PC-3 (cell line): Measurements from ENCODE around the gene TENM4. TPM values are rescaled to one million over a fixed set of nuclear protein-coding genes. Genes with fewer than 3 reads are reported as not detected.

ENCODE experiments used
- ATAC-seq: fragments of 200-7000 bp; cut with Tn5 transposase; 2 replicates; pipeline ENCODE4 v1.9.1; 2020; ENCODE audit warnings: mild to moderate bottlenecking, moderate library complexity
- BruUV-seq: library from RNA; stranded (reverse); fragments of 400-500 nt; replicated peaks from 2 replicates; lab custom pipeline; 2021; lab: Mats Ljungman, UMichigan
- CTCF ChIA-PET: fragments of 300-600 bp; sonication (Branson Sonifier 250); formaldehyde crosslinking; loops from one replicate; lab custom pipeline; 2022; ENCODE audit warnings: antibody characterized with exemption; lab: Charles Lee
- POLR2A ChIA-PET: fragments of 300-600 bp; sonication (Branson Sonifier 250); formaldehyde crosslinking; loops from one replicate; lab custom pipeline; 2022; ENCODE audit warnings: antibody characterized with exemption; ENCODE audit not compliant: unreplicated experiment; lab: Charles Lee
- DNase-seq: peaks from one replicate; pipeline ENCODE4 v3.0.0-alpha.2; 2015
- H2AFZ ChIP-seq: fragments of 300-600 bp; sonication (generic); 2 replicates; pipeline ENCODE4 v1.6.0; 2016; ENCODE audit warnings: antibody characterized with exemption, low read length
- H3F3A ChIP-seq: fragments of 300-600 bp; sonication (generic); one replicate; pipeline ENCODE4 v1.6.0; 2017; ENCODE audit warnings: antibody characterized with exemption, low read length, control low read depth, mild to moderate bottlenecking; ENCODE audit not compliant: unreplicated experiment
- H3K27ac ChIP-seq: fragments of 300-600 bp; sonication (generic); 2 replicates; pipeline ENCODE4 v1.5.1; 2016; ENCODE audit warnings: mild to moderate bottlenecking, low read length
- H3K27me3 ChIP-seq: fragments of 300-600 bp; sonication (generic); 2 replicates; pipeline ENCODE4 v1.6.1; 2016; ENCODE audit warnings: low read length, mixed read lengths
- H3K36me3 ChIP-seq: fragments of 300-600 bp; sonication (generic); 2 replicates; pipeline ENCODE4 v1.6.1; 2016; ENCODE audit warnings: low read depth, mixed run types, low read length, mixed read lengths
- H3K4me1 ChIP-seq: fragments of 300-600 bp; sonication (generic); 2 replicates; pipeline ENCODE4 v1.5.1; 2016; ENCODE audit warnings: low read length; ENCODE audit not compliant: insufficient read depth
- H3K4me2 ChIP-seq: fragments of 300-600 bp; sonication (generic); 2 replicates; pipeline ENCODE4 v1.6.0; 2016; ENCODE audit warnings: low read length
- H3K4me3 ChIP-seq: fragments of 300-600 bp; sonication (generic); 2 replicates; pipeline ENCODE4 v1.5.1; 2016; ENCODE audit warnings: mild to moderate bottlenecking, low read length, mixed read lengths
- H3K79me2 ChIP-seq: fragments of 300-600 bp; sonication (generic); 2 replicates; pipeline ENCODE4 v1.6.1; 2017; ENCODE audit warnings: low read length, mixed read lengths
- H3K9ac ChIP-seq: fragments of 300-600 bp; sonication (generic); 2 replicates; pipeline ENCODE4 v1.6.0; 2016; ENCODE audit warnings: mild to moderate bottlenecking, low read length
- H3K9me2 ChIP-seq: fragments of 300-600 bp; sonication (generic); replicated peaks from 2 replicates; pipeline ENCODE4 v1.6.1; 2016; ENCODE audit warnings: mixed run types, low read length, mixed read lengths
- H3K9me3 ChIP-seq: fragments of 300-600 bp; sonication (generic); 2 replicates; pipeline ENCODE4 v1.6.1; 2016; ENCODE audit warnings: low read length, mixed read lengths
- H4K20me1 ChIP-seq: fragments of 300-600 bp; sonication (generic); 2 replicates; pipeline ENCODE4 v1.6.1; 2016; ENCODE audit warnings: low read length, mixed read lengths
- EZH2 ChIP-seq: fragments of 300-600 bp; sonication (generic); IDR thresholded peaks from one replicate; pipeline ENCODE4 v1.6.1; 2017; ENCODE audit warnings: antibody characterized with exemption, mild to moderate bottlenecking, low read length; ENCODE audit not compliant: unreplicated experiment
- EZH2phosphoT487 ChIP-seq: fragments of 300-600 bp; sonication (generic); IDR thresholded peaks from 2 replicates; pipeline ENCODE4 v1.6.1; 2018; ENCODE audit warnings: mild to moderate bottlenecking, antibody characterized with exemption, low read length, borderline replicate concordance
- intact Hi-C: fragments of 100-400 bp; cut with micrococcal nuclease; formaldehyde crosslinking; loops from 2 replicates; pipeline ENCODE4 v1.9.0; 2023
- total RNA-seq: library from RNA; depleted of rRNA; stranded (reverse); fragments of >200 nt; gene quantifications from 2 replicates; pipeline ENCODE4 v1.2.3, GENCODE V29; 2014
- TF ChIP-seq, protein P1 (sequence below): fragments of 300-600 bp; sonication (generic); conservative IDR thresholded peaks from 2 replicates; pipeline ENCODE4 v1.5.1; 2017; ENCODE audit warnings: antibody characterized with exemption, low read depth, mild to moderate bottlenecking, low read length

TENM4 gene
- total RNA-seq, 1 experiment from 2014 or later, result 19.7 TPM

DNA sequence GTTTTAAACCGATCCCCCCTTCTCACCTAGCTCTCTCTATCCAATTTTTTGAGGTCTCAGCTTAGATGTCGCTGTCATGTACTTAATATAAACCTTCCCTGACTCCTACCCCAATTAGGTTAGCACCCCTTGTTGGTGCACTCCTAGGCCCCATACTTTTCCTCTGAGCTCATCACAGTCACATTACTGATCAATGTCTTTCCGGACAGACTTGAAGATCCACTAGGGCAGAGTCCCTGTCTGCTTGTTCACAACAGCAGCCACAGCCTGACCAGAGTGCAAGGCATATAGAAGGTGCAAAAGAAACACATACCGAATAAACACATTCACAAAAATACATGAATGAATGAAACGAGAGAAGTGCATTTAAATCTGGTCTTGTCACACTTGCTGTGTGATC is 605.2 kb downstream of the TENM4 start:
- TF ChIP-seq EZH2 (no peak), EZH2phosphoT487 (no peak)
- TF ChIP-seq, protein P1, sequence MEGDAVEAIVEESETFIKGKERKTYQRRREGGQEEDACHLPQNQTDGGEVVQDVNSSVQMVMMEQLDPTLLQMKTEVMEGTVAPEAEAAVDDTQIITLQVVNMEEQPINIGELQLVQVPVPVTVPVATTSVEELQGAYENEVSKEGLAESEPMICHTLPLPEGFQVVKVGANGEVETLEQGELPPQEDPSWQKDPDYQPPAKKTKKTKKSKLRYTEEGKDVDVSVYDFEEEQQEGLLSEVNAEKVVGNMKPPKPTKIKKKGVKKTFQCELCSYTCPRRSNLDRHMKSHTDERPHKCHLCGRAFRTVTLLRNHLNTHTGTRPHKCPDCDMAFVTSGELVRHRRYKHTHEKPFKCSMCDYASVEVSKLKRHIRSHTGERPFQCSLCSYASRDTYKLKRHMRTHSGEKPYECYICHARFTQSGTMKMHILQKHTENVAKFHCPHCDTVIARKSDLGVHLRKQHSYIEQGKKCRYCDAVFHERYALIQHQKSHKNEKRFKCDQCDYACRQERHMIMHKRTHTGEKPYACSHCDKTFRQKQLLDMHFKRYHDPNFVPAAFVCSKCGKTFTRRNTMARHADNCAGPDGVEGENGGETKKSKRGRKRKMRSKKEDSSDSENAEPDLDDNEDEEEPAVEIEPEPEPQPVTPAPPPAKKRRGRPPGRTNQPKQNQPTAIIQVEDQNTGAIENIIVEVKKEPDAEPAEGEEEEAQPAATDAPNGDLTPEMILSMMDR, result no peak
- no peaks in the 10 kb centered on the region for H3K79me2 ChIP-seq
- BruUV-seq, result no TSS peak
- H3K36me3 ChIP-seq, result no peaks in the 10 kb centered on the region
- no peak overlapping the region for H2AFZ ChIP-seq
- intact Hi-C loops, result no loop called here
- H4K20me1 ChIP-seq, result no peaks in the 10 kb centered on the region
- ATAC-seq, result no peak
- no peak overlapping the region for H3K4me3 ChIP-seq
- H3K27me3 ChIP-seq, result no peaks in the 10 kb centered on the region
- no peak overlapping the region for H3K4me2 ChIP-seq
- peaks cover 20% of the 10 kb centered on the region for H3K4me1 ChIP-seq
- H3K9me2 ChIP-seq, result no peaks in the 10 kb centered on the region
- CTCF ChIA-PET, result no interaction called here
- DNase-seq, result peak; percentile 20
- no peaks in the 10 kb centered on the region for H3K9me3 ChIP-seq
- POLR2A ChIA-PET, result interaction anchor here (0.5 kb wide), 1 partner anchor 14 kb away, joined by 4 read pairs; no protein-coding TSS in a partner anchor
- no peak overlapping the region for H3K27ac ChIP-seq
- H3F3A ChIP-seq, result no peaks in the 10 kb centered on the region
- H3K9ac ChIP-seq, result no peak overlapping the region

DNA sequence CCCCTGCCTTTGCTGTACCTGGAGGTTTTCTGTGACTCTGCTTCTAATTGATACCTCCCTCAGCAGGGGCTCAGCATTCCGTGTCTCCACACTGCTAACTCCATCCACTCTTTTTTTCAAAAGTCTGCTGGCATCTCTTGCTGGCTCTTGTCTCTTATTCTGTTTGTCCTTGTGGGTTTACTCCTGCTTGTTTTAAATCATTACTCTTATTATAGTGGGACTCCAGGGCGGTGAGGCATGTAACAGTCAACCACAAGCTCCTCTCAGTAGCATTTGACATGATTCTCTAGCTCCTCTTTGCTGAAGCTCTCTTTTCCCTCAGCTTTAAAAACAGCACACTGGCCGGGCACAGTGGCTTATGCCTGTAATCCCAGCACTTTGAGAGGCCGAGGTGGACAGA is 605.9 kb downstream of the TENM4 start:
- Histone ChIP-seq H3K27me3 (no peaks in the 10 kb centered on the region), H3K27ac (no peak overlapping the region), H4K20me1 (no peaks in the 10 kb centered on the region), H3F3A (no peaks in the 10 kb centered on the region), H2AFZ (no peak overlapping the region), H3K4me2 (no peak overlapping the region), H3K4me1 (peaks cover 20% of the 10 kb centered on the region), H3K9ac (no peak overlapping the region), H3K9me3 (no peaks in the 10 kb centered on the region), H3K9me2 (no peaks in the 10 kb centered on the region), H3K4me3 (no peak overlapping the region), H3K79me2 (no peaks in the 10 kb centered on the region), H3K36me3 (no peaks in the 10 kb centered on the region)
- DNase-seq (no peak), ATAC-seq (no peak)
- no TSS peak for BruUV-seq
- intact Hi-C loops, result no loop called here
- ChIA-PET POLR2A (no interaction called here), CTCF (no interaction called here)
- TF ChIP-seq EZH2 (no peak), EZH2phosphoT487 (no peak)
- TF ChIP-seq, protein P1, result no peak

DNA sequence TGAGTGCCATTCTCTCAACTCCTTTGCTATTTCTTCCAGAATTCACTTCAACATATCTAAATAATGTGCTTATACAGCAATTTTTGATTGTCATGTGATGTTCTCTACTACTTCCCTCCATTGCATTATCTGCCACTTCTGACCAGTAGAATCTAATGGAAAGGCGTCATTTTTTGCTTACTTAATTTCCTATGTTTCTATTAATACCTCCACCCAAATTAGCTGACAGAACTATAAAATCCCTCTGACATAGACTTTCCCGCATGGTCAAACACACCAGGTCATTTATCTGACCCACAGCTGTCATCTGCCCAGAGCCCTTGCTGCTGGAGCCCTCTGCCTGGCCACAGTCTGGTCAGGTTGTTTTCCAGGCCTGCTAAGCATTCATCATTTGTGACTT is 607.6 kb downstream of the TENM4 start:
- intact Hi-C loops, result no loop called here
- TF ChIP-seq, protein P1, result no peak
- no peak for TF ChIP-seq EZH2
- TF ChIP-seq EZH2phosphoT487, result no peak
- no TSS peak for BruUV-seq

More for the DNA sequence above, 607.6 kb downstream of the TENM4 start:
- H3K4me2 ChIP-seq, result no peak overlapping the region
- peaks cover 9% of the 10 kb centered on the region for H3K4me1 ChIP-seq
- H2AFZ ChIP-seq, result no peak overlapping the region
- no peaks in the 10 kb centered on the region for H3K79me2 ChIP-seq
- no peaks in the 10 kb centered on the region for H3K27me3 ChIP-seq
- H3K27ac ChIP-seq, result no peak overlapping the region
- H4K20me1 ChIP-seq, result no peaks in the 10 kb centered on the region
- H3K9me3 ChIP-seq, result no peaks in the 10 kb centered on the region
- no peak overlapping the region for H3K9ac ChIP-seq
- H3K36me3 ChIP-seq, result no peaks in the 10 kb centered on the region
- DNase-seq, result no peak
- no peaks in the 10 kb centered on the region for H3K9me2 ChIP-seq
- ATAC-seq, result no peak
- ChIA-PET POLR2A (no interaction called here), CTCF (no interaction called here)
- H3F3A ChIP-seq, result no peaks in the 10 kb centered on the region
- H3K4me3 ChIP-seq, result no peak overlapping the region
